ENCODE results near the gene MCF2L2.
"Not testable (repeated sequence)": the region's sequence is repeated elsewhere in the genome, so short reads cannot be mapped to it uniquely, and the experiment has no call there.

- TF ChIP-seq ZBTB7A (IDR thresholded peaks at IDR 0.05; ENCODE audit: borderline replicate concordance, control insufficient read depth, low read depth, low read length); POLR2AphosphoS5 (IDR thresholded peaks at IDR 0.05; ENCODE audit: control insufficient read depth, insufficient read depth, low read depth, low read length); SRSF9 (IDR thresholded peaks at IDR 0.05; ENCODE audit: borderline replicate concordance, low read depth, low read length); JUN (IDR thresholded peaks at IDR 0.05; ENCODE audit: borderline replicate concordance, low read depth, low read length); JUN (CRISPR knock-in tag; IDR thresholded peaks at IDR 0.05; ENCODE audit: borderline replicate concordance): not testable (repeated sequence)
Measured at GRCh38 chr3:183475764-183476162, 47.3 kb upstream of the MCF2L2 start.
